Measurements from ENCODE around the gene ABHD4. TPM values are rescaled to one million over a fixed set of nuclear protein-coding genes. Genes with fewer than 3 reads are reported as not detected.
A peak's percentile ranks its signal among the peaks of the same experiment; 100 is the strongest.
"Not testable (repeated sequence)": the region's sequence is repeated elsewhere in the genome, so short reads cannot be mapped to it uniquely, and the experiment has no call there.

The ABHD4 gene
- total and polyA plus RNA-seq, 7 donors: 6.1 to 64.0 (median 26.4) TPM

DNA sequence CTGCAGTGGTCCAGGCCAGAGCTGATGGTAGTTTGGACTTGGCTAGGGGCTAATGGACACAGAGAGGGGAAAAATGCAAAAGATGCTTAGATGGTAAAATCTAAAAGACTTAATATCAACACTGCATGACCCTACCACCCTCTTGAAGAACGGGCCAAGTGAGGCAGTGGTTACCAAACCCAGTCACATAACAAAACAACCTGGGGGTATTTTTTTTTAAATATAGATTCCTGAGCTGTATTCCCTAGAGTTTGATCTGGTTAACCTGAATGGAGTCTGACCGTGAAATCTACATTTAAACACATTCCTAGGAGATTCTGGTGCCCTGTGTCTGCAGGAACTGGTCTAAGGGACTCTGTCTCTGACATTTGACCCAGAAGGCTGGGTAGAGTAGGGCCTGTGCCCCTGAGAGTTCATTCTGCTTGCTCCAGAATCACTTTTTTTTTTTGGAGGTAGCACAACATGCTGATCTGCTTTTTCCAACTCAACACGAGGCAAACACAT lies 15.7 kb downstream of the ABHD4 start:
- DNase-seq (no peak), ATAC-seq (peak in 2 of 4 donors; percentile 3 to 27)
- no peak overlapping the region for H3K4me3 ChIP-seq
- peaks cover 4 to 44% of the 10 kb centered on the region in 2 donors for H3K36me3 ChIP-seq (ENCODE audit: insufficient read depth in 1 of 2, low read depth in 1 of 2)
- no peaks in the 10 kb centered on the region for H3K27me3 ChIP-seq (ENCODE audit: insufficient read depth in 3 of 3, low read length in 2 of 3)
- 29 to 42% (median 33%) methylated on average over 3 of the region's 3 CpGs for WGBS, 3 donors
- intact Hi-C loops (cut with DNase I): loop anchor here in 1 of 2 donors (5.0 kb wide), 1 partner anchor 39 kb away; no protein-coding TSS in a partner anchor
- peak overlapping the region; percentile 56 for H3K27ac ChIP-seq
- no peaks in the 10 kb centered on the region for H3K9me3 ChIP-seq
- H3K4me1 ChIP-seq: peaks cover 17% of the 10 kb centered on the region
- TF ChIP-seq, protein P1, sequence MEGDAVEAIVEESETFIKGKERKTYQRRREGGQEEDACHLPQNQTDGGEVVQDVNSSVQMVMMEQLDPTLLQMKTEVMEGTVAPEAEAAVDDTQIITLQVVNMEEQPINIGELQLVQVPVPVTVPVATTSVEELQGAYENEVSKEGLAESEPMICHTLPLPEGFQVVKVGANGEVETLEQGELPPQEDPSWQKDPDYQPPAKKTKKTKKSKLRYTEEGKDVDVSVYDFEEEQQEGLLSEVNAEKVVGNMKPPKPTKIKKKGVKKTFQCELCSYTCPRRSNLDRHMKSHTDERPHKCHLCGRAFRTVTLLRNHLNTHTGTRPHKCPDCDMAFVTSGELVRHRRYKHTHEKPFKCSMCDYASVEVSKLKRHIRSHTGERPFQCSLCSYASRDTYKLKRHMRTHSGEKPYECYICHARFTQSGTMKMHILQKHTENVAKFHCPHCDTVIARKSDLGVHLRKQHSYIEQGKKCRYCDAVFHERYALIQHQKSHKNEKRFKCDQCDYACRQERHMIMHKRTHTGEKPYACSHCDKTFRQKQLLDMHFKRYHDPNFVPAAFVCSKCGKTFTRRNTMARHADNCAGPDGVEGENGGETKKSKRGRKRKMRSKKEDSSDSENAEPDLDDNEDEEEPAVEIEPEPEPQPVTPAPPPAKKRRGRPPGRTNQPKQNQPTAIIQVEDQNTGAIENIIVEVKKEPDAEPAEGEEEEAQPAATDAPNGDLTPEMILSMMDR (IDR thresholded peaks at IDR 0.05): no peak

DNA sequence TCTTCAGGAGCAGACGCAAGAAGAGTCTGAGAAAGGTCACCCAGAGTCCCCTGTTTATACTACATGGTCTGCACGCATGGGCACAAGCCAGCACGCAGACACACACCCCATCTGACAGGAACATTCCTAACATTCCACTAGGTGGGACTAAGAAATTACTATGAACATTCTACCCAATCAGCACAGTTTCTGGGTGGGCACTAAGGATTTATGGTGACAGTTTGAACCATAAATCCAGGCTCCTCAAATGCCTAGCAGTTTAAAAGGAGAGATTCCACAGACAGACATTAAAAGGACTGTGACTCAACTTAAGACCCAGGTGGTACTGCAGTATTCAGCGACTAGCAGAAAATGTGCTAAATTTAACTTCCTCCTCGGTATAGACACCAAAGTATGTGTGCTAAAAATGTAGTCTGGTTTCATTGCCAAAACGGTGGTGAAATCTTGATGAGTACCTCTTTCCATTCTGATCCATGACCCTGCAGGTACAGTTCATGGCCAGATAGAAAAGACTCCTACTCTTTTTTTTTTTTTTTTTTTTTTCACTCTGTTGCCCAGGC lies 16.2 kb downstream of the ABHD4 start:
- Histone ChIP-seq H3K36me3 (ENCODE audit: insufficient read depth in 1 of 2, low read depth in 1 of 2) (peaks cover 3 to 39% of the 10 kb centered on the region in 2 donors), H3K4me3 (no peak overlapping the region), H3K4me1 (peaks cover 17% of the 10 kb centered on the region), H3K27ac (peak overlapping the region; percentile 56), H3K9me3 (no peaks in the 10 kb centered on the region), H3K27me3 (ENCODE audit: insufficient read depth in 3 of 3, low read length in 2 of 3) (no peaks in the 10 kb centered on the region)
- whole genome bisulfite sequencing, 3 donors: 7 to 9% (median 8%) methylated on average over 6 of the region's 6 CpGs
- DNase-seq (peak in 1 of 2 donors; percentile 21), ATAC-seq (peak; percentile 88 to 96 (median 92))
- TF ChIP-seq, protein P1 (IDR thresholded peaks at IDR 0.05): no peak
- intact Hi-C loops (cut with DNase I): loop anchor here in 1 of 2 donors (5.0 kb wide), 1 partner anchor 38 kb away; no protein-coding TSS in a partner anchor

DNA sequence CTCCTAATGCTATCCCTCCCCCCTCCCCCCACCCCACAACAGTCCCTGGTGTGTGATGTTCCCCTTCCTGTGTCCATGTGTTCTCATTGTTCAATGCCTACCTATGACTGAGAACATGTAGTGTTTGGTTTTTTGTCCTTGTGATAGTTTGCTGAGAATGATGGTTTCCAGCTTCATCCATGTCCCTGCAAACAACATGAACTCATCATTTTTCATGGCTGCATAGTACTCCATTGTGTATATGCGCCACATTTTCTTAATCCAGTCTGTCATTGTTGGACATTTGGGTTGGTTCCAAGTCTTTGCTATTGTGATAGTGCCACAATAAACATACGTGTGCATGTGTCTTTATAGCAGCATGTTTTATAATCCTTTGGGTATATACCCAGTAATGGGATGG lies 17.7 kb downstream of the ABHD4 start:
- ATAC-seq; H3K4me3 ChIP-seq; H3K27ac ChIP-seq; intact Hi-C loops (cut with DNase I); H3K27me3 ChIP-seq (ENCODE audit: insufficient read depth in 3 of 3, low read length in 2 of 3); H3K9me3 ChIP-seq; DNase-seq: not testable (repeated sequence)
- H3K4me1 ChIP-seq: peaks cover 17% of the 10 kb centered on the region
- H3K36me3 ChIP-seq (ENCODE audit: insufficient read depth in 1 of 2, low read depth in 1 of 2): peaks cover 0 to 24% of the 10 kb centered on the region in 2 donors
- WGBS, 3 donors: 92 to 96% (median 93%) methylated on average over 2 of the region's 2 CpGs

DNA sequence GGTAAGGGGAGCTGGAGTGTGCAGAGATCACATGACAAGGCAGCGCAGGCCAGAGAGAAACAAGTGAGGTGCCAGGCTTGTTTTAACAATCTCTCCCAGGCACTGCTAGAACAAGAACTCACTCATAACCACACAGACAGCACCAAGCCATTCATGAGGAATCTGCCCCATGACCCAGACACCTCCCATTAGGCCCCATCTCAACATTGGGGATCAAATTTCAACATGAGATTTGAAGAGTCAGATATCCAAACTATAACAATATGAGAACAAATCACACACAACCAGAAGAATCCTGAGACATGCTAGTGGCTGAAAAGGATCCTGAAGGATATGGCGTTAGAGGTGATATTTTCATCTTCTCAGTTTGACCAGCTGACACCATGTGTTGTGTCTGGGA lies 24.2 kb downstream of the ABHD4 start:
- intact Hi-C loops (cut with DNase I): no loop called here

GRCh38 chr14:22623047-22623446 lies 24.9 kb downstream of the ABHD4 start:
- no peaks in the 10 kb centered on the region for H3K36me3 ChIP-seq (ENCODE audit: insufficient read depth in 1 of 2, low read depth in 1 of 2)
- H3K9me3 ChIP-seq: no peaks in the 10 kb centered on the region
- H3K4me3 ChIP-seq: no peak overlapping the region
- 18 to 53% (median 36%) methylated on average over 2 of the region's 2 CpGs for WGBS, 3 donors
- H3K27me3 ChIP-seq (ENCODE audit: insufficient read depth in 3 of 3, low read length in 2 of 3): no peaks in the 10 kb centered on the region
- DNase-seq: no peak
- ATAC-seq: no peak
- TF ChIP-seq, protein P1 (IDR thresholded peaks at IDR 0.05): no peak
- intact Hi-C loops (cut with DNase I): no loop called here
- H3K4me1 ChIP-seq: no peaks in the 10 kb centered on the region
- no peak overlapping the region for H3K27ac ChIP-seq

More for the DNA sequence above, 24.2 kb downstream of the ABHD4 start:
- no peak for ATAC-seq
- no peak overlapping the region for H3K27ac ChIP-seq
- no peaks in the 10 kb centered on the region for H3K27me3 ChIP-seq (ENCODE audit: insufficient read depth in 3 of 3, low read length in 2 of 3)
- H3K9me3 ChIP-seq: no peaks in the 10 kb centered on the region
- no peaks in the 10 kb centered on the region for H3K4me1 ChIP-seq
- no peaks in the 10 kb centered on the region for H3K36me3 ChIP-seq (ENCODE audit: insufficient read depth in 1 of 2, low read depth in 1 of 2)
- no peak overlapping the region for H3K4me3 ChIP-seq
- 65 to 75% (median 70%) methylated on average over 2 of the region's 2 CpGs for WGBS, 3 donors
- TF ChIP-seq, protein P1 (IDR thresholded peaks at IDR 0.05): no peak
- DNase-seq: no peak

Measured in psoas muscle (tissue), 8 donors.